DMS 273 (cell line): ENCODE results near the gene KRT86.

ENCODE experiments used
- DNase-seq: peaks from one replicate; lab custom pipeline; 2025; ENCODE audit not compliant: unreplicated experiment; lab: John Stamatoyannopoulos, UW

KRT86 gene

DNA sequence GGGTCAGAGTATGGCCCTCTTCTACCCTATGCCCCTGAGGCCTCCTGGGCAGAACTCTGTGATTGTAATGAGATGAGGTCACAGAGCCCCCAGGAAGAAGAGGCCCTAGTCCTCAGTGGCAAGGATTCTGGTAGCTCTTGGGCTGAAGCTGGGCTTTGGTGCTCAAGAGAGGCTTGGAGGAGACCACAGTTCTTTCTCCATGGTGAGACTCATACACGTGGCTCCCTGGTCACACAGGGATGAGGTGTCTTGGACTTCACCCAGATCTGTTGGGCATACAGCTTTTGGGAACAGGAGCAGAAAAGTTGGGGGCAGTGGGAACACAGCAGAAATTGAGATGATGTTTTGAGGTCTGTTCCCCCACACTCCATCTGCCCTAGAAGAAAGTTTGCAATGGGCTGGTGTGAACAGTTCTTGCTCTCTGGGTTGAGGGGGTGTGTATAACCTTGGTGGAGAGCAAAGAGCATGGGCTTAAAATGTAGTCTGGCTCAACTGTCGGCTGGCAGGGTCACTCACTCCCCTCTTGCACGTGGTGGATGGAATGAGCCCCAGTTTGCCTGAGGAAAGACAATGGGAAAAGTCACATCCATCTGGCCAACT is at the start of gene KRT86:
KRT86 (plus strand) TSS at position 125 of the 600 bp plus-strand sequence. CDS start 27,272 bp downstream, outside the sequence.
- no peak for DNase-seq

DNA sequence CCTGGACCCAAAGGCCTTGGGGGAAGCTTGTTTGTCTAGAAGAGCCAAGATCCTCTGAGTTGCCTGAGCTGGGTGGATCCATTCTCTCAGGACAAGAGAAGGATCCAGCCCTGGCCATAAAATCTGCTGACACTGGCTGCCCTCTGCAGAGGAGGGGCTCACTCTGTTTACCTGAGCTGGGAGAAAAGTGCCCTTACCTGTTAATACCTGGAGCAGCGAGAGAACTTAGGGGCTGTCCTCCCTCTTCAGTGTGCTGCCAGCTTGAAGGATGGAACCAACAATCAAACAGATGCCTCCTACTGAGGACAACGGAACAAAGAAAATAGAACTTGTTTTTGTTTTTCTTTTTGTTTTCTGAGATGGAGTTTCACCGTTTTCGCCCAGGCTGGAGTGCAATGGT is 48.7 kb upstream of the KRT86 start:
- no peak for DNase-seq

DNA sequence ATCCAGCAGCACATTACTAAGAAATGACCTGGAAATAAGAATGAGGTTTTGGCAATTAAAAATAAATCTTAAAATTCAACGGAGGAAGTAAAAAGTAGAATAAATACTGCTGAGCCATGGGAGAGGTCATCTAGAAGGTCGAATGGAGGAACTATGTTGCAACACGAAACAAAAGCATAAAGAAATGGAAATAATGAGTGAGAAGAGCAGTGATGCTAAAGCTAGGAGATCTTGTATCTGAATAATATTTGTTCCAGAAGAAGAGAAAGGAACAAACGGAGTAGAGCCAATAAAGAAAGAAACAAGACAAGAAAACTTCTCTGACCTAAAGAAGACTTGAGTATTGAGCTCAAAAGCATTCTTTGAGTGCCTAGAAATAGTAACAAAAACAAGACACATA is 48.0 kb upstream of the KRT86 start:
- no peak for DNase-seq

DNA sequence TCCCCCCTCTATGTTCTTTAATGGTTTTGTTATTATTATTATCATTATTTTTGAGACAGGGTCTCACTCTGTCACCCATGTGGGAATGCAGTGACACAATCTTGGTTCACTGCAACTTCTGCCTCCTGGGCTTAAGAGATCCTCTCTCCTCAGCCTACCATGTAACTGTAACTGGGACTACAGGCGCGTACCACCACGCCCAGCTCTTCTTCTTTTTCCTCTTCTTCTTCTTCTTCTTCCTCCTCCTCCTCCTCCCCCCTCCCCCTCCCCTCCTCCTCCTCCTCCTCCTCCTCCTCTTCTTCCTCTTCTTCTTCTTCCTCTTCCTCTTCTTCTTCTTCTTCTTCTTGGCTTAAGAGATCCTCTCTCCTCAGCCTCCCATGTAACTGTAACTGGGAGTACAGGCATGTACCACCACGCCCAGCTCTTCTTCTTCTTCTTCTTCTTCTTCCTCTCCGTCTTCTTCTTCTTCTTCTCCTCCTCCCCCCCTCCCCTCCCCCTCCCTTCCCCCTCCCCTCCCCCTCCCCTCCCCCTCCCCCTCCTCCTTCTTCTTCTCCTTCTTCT is 46.8 kb upstream of the KRT86 start:
- no peak for DNase-seq

DNA sequence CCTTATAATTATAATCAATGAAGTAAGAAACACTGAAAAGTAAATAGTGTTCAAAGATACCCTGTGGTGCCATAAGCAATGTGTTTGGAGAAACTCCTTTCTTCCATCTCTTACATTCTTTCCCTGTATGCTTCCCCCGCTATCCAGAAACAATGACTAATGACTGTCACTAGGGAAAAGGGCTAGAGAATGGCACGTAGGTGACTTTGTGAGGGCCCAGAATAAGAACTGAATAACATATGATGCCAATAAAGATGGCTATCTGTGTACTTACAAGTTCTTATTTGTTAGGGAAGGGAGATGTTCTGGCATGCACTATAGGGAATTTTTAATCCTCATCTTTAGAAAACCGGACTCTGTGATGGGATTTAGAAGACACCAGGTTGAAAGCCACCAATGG is 46.1 kb upstream of the KRT86 start:
- no peak for DNase-seq

DNA sequence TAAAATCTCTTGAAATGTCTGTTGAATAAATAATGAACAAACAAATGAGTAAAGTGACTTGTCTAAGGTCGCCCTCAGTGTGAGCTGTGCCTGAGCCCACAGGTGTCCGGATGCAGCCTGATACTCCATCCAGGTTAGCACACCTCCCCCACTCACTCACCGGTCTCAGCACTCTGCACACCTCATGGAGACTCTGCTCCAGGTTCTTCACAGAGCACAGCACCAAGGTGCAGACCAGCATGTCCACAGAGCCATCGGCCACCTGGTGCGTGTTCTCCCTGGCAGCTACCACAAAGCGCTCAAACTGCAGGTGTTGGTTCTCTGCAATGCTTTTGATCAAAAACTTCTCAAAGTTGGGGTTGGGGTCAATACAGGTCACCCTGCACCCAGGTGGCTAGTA is 45.5 kb upstream of the KRT86 start:
- DNase-seq: no peak

DNA sequence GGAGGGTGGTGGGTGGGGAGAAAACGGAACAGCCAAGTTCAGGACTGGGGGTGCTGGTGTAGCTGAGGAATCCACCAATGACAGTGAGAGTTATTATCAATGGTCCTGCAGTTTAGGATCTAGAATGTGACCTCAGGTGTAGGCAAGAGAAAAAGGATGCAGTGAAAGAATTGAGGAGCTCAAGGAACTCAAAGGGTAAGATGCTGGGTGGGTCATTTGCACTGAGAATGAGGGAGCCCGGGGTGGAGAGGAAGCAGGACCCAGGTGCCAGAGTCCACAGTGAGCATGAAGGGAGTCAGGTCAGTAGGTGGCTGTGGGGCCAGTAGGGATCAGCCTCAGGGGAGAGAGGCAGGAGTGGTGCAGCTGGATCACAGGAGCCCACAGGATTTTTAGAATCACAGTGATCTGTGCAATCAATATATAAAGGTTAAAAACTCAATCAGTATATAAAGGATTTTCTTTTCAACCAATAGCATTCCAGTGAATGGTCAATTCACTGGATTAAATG is 44.6 kb upstream of the KRT86 start:
- no peak for DNase-seq

DNA sequence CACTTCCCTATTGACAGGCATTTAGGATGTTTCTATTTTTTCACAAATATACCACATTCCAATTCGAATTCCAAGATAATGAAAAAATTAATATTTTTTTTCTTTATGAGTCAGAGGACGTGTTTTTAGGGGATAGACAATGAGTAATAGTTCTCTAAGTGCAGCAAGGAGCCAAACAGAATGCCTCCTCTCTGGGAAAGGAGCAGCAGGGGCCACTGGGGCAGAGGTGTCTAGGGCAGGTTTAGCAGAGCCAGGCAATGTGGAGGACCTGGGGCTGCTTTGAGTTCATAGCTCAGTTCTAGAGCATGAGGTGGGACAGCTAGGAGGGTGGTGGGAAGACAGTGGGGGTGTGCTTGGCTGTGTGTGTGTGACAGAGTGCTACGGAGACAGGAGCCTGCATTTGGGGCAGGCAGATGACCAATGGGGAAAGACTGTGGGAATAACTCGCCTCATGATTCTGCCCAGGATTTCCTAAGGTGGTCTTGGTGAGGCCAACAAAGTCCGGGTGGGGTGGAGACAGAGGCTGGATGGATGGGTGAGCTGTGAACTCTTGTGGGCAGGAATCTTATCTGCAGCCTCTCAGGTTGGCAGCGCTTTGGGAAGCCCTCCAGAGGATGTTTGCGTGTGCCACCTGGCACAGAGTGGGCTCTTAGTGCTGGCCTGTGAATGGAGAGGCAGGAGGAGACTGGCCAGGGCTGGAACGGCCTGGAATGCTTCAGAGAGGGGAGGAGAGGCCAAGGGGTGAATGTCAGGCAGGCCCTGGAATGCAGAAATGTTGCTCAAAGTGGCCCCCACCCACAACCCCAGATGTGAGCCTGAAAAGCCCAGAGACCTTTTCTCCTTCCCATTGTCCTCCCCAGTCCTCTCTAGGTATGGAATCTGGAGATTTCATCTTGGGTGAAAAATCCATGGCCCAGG is 43.8 kb upstream of the KRT86 start:
- DNase-seq: no peak

DNA sequence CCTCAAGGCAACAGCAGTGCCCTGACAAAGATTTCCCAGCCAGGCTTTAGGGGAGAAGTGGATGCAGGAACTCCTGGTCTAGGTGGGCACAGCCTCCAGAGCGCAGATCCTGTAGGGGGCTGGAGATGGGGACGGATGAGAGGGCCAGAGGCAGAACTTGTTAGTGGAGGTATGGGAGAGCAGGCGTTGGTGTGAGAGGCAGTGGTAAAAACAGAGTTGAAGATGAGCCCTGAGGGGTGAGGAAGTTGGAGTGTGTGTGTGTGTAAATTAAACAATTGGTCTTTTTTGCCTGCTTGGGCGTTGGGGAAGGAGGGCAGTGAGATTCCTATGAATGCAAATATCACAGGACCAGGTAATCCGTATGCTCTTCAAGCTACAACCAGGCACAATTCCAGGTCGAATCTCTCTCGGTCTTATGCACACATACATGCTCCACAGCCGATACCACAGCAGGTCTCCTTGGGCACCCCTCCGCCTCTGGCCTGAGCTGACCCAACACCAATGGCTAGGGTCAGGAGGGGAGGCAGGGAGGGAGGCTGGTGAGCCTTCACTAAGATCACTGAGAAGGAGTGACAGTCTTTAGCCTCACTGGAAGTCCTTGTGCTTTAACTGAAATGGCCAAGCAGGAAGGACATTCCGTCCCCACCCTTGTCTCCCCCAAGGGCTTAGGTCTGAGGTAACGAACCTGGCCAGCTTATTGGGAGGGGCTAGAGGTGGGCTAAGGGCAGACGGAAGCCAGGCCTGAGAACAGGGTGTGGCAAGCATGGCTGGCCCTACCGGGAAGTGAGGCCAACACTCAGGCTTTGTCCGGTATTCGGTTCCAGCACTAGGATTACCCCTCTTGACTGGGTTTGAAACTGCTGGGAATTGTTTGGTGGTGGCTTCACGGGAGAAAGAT is 42.9 kb upstream of the KRT86 start:
- DNase-seq: no peak

DNA sequence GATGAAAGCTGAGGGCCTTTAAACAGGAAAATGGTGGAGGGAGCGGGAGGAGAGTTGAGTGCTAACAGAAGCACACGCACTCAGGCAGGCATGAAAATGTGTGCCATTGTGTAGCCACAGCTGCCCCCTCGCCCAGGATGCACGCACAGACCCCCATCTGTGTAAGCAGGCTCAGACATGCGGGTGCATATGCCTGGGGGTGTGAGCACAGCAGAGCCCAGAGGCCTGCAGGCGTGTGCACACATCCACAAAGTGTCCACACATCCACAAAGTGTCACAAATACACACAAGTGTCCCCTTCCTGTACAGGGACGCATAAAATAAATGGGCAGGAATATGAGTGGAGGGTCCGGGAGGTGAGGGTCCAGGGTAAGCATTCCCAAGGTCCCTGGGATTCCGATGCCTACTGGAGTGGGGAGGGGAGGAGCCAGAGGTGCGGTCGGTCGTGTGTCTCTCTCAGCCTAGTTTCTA is 42.2 kb upstream of the KRT86 start:
- no peak for DNase-seq

DNA sequence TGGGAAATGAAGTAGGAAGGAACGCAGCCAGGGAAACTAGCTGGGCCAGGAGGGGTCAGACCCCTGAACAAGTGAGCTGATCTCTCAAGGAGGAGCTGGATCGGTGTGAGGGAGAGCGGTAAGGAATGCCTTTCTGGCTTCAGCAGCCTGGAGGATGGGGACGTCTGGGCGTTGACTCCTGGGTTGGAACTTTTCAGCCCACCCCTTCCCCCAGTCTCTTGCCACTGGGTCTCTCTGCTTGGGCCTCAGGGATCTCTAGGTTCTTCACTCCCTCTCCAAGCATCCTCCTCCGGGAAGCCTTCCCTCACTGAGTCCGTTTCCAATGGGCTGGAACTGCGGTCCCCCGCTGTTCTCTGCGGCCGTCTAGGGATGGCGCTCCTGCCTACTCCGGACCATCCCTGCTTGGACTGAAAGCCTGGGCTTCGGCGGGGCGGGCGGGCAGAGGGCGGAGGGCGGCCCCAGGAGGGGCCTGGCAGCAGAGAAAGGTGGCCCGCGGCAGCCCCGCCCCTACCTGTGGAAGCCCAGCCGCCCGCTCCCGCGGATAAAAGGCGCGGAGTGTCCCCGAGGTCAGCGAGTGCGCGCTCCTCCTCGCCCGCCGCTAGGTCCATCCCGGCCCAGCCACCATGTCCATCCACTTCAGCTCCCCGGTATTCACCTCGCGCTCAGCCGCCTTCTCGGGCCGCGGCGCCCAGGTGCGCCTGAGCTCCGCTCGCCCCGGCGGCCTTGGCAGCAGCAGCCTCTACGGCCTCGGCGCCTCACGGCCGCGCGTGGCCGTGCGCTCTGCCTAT is 41.6 kb upstream of the KRT86 start, which contains the start of gene KRT7:
KRT7 (plus strand) TSS at position 570 of the 788 bp plus-strand sequence; CDS start at position 624, 54 bp downstream.
- DNase-seq: no peak

DNA sequence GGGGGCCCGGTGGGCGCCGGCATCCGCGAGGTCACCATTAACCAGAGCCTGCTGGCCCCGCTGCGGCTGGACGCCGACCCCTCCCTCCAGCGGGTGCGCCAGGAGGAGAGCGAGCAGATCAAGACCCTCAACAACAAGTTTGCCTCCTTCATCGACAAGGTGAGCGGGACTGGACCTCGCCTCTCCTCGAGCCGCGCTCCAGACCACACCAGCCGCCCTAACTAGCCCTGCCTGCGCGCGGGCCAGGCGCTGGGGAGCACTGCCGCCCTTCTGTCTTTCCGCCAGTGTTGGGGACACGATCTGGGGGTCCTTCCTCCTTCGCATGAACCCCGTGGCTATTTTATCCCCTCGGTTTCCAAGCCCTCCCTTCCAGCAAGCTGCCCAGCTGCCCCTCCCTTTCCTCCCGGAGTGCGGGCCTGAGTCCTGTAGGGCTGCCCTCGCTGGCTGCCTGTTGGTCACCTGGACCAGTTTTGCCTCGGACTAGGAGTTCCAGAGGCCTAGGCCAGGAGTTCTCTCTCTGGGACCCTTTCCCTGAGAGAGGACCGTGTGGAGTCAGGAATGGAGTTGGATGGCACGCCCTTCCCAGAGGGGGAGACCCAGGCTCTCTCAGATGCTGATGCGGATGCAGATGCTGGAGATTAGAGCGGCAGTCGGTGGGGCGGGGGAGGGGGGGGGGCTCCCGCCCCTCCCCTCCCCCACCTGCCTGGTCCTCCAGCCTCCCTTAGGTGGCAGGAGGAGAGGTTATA is 40.8 kb upstream of the KRT86 start:
- DNase-seq: no peak

DNA sequence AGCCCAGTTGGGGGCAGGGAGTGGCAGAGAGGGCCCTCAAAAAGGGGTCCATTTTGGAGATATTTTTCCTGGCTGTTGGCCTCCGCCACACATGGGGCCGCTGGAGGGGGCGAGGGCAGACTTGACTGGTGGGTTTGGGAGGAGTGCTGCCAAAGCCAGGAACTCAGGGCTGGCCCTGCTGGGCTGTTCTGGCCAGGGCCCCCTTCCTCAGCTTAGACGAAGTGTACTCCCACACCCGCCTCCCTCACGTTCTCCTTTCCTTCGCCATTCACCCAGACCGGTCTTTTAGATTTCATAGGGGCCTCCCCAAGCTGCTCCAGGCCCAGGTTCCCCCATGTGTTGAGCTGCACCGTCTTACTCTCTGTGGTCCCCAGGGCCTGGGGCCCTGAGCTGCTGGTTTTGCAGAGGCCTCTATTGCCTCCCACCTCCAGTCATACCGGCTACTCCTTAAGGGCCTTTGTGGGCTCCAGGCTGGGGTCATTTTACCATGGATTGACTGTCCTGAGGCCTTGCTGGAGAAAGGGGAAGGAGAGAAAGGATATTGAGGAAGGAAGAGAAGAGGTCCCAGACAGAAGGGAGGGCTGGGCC is 40.1 kb upstream of the KRT86 start:
- DNase-seq: no peak

DNA sequence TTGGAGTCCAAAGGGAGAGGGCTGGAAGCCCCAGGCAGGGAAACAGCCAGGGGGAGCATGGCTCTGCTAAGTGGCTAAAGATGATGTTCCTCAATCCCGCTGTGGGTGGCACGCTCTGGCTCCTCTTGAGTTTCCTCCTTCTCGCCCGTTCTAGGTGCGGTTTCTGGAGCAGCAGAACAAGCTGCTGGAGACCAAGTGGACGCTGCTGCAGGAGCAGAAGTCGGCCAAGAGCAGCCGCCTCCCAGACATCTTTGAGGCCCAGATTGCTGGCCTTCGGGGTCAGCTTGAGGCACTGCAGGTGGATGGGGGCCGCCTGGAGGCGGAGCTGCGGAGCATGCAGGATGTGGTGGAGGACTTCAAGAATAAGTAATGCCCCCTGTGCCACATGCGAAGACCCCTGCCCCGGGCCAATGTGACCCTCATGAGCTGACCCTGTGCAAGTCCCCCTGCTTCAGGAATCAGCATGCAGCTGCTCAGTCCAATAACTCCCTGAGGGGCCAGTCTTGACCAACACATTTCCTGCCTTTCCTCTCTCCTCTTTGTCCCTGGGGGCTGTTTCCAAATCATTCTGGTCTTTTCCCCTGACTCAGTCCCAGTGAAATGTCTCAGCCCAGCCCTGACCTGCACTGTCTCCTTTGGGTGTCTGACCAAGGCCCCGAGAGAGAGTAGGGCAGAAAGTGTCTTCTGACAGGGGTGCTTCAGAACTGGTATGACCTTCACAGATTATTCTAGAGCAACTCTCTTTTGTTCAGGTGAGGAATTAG is 39.3 kb upstream of the KRT86 start:
- DNase-seq: no peak

DNA sequence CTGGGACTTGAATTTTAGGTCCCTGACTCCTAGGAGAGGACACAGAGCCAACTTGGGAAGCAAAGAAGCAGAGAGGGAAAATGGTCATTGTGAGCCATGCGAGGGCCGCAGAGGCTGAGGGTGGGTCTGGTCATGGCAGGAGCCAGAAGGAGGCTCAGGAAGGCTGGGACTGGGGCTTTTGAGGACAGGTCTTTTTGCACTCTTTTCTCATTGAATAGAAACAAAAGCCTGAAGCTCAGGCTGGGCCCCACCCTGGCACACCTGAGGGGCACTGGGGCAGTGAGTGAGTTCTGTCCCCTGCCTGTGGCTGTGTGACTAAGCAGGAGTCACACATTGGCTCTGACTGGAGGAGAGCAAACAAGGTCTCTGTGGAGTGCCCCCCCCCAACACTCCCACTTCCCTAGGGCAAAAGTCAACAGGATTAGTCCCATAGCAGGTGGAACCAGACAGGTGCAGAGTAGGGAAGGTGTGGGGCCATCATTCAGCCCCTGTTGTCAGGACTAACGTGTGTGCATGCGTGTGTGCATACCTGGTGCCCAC is 38.6 kb upstream of the KRT86 start:
- no peak for DNase-seq

DNA sequence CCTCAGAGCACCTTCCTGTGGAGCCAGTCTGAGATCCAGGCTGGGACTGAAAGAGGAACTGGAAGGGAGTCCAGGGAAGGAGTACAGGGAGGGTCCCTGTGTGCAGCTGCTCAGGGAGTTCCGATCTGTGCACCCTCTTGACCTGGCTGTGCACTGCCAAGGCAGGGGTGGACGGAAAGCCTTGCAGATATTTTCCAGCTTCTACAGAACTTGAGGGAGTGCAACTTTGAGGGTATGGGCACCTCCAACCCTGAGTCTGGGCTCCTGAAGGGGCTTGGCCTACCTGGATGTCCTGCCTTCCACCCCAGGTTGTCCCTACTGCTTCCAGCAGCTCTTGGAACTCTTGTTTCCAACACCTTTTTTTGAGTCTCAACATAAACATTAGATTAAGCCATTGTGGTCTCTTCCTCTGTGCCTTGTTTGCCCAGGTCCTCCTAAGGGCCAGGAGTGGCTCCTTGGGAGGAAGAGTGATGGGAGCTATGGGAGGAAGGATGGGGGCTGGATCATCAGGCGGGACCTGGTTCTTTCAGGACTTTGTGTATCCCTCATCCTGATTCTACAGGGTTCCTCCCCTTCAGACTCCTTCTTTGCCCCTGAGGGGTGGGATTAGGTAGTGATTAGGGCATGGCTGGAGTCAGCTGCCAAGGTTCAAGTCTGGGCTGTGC is 37.9 kb upstream of the KRT86 start:
- no peak for DNase-seq

DNA sequence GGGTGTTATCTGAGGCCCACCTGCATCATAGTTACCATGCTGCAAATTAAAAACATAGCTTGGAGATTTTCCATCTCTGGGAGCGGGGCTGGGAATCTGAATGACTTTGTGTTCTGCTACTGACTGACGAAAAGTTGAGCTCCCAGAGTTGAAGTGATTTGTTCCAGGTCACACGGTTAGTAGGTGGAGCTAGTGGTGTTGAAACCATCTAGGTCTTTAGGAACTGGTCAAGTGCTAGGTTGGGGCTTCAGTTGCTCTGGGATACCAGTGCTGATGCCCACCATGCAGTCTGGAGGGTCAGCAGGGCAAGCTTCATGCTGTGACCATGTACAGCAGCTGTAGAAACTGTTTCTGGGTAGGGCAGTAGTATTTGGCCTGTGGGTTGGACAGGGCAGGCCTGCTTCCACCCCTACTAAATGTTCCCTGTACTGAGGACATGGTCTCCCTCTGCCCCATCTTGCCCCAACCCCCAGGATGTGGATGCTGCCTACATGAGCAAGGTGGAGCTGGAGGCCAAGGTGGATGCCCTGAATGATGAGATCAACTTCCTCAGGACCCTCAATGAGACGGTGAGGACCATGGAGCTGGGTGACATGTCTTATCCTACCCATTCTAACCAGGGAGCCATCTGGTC is 36.1 kb upstream of the KRT86 start:
- DNase-seq: no peak
